ENCODE measurements around the gene RASSF7. TPM values are rescaled to one million over a fixed set of nuclear protein-coding genes. Genes with fewer than 3 reads are reported as not detected.
A peak's percentile ranks its signal among the peaks of the same experiment; 100 is the strongest.
"Not testable (repeated sequence)": the region's sequence is repeated elsewhere in the genome, so short reads cannot be mapped to it uniquely, and the experiment has no call there.

RASSF7 gene
- 3.7 TPM for polyA plus RNA-seq (ENCODE audit: insufficient read length)

GRCh38 chr11:560305-561147 is at the start of gene RASSF7, which contains the start of gene LMNTD2:
Gene RASSF7 (plus strand): TSS chr11:560970. CDS start chr11:561769, 799 bp downstream.
Gene LMNTD2 (minus strand): TSS chr11:560738. CDS start chr11:560716, 22 bp downstream.
- peak; percentile 83 for DNase-seq

GRCh38 chr11:512761-513595 is 47.8 kb upstream of the RASSF7 start:
- DNase-seq: no peak

- no peak for DNase-seq
Observed at GRCh38 chr11:514606-515005, 46.2 kb upstream of the RASSF7 start.

GRCh38 chr11:515131-515530 is 45.6 kb upstream of the RASSF7 start:
- DNase-seq: no peak

- no peak for DNase-seq
Observed at GRCh38 chr11:516400-516799, 44.4 kb upstream of the RASSF7 start.

- DNase-seq: not testable (repeated sequence)
Observed at GRCh38 chr11:516918-517685, 43.7 kb upstream of the RASSF7 start.

- peak; percentile 88 for DNase-seq
Observed at GRCh38 chr11:518463-519202, 42.1 kb upstream of the RASSF7 start.

- no peak for DNase-seq
Observed at GRCh38 chr11:520428-521176, 40.2 kb upstream of the RASSF7 start.

- DNase-seq: no peak
Observed at GRCh38 chr11:521177-521688, 39.5 kb upstream of the RASSF7 start.

GRCh38 chr11:526192-526591 is 34.6 kb upstream of the RASSF7 start:
- no peak for DNase-seq

- no peak for DNase-seq
Observed at GRCh38 chr11:528166-528814, 32.5 kb upstream of the RASSF7 start.

- DNase-seq: no peak
Observed at GRCh38 chr11:528815-529727, 31.7 kb upstream of the RASSF7 start.

GRCh38 chr11:529728-530411 is 30.9 kb upstream of the RASSF7 start:
- DNase-seq: no peak

- DNase-seq: no peak
Observed at GRCh38 chr11:530960-531831, 29.6 kb upstream of the RASSF7 start.

GRCh38 chr11:531919-532526 is 28.7 kb upstream of the RASSF7 start:
- DNase-seq: no peak

- DNase-seq: no peak
Observed at GRCh38 chr11:532527-532985, 28.2 kb upstream of the RASSF7 start.

- DNase-seq: no peak
Observed at GRCh38 chr11:532986-533585, 27.7 kb upstream of the RASSF7 start.

Measured in hindlimb muscle (tissue), 1 donor.